ENCODE data around the gene C4A.

- TF ChIP-seq CTCF (IDR thresholded peaks at IDR 0.05): no peak
- peak in 1 of 2 donors; percentile 65 for TF ChIP-seq POLR2A (IDR thresholded peaks at IDR 0.05)
Observed at GRCh38 chr6:31971993-31972708, 9.7 kb upstream of the C4A start, which contains the start of gene DXO.
